ENCODE measurements around the gene PARP3. TPM values are rescaled to one million over a fixed set of nuclear protein-coding genes. Genes with fewer than 3 reads are reported as not detected.

PARP3 gene
- total and polyA plus RNA-seq, 2 of the 8 experiments (the other 6 are each of a cell fraction or from before 2014, with no cell fraction given), result 1.3 to 1.6 TPM

DNA sequence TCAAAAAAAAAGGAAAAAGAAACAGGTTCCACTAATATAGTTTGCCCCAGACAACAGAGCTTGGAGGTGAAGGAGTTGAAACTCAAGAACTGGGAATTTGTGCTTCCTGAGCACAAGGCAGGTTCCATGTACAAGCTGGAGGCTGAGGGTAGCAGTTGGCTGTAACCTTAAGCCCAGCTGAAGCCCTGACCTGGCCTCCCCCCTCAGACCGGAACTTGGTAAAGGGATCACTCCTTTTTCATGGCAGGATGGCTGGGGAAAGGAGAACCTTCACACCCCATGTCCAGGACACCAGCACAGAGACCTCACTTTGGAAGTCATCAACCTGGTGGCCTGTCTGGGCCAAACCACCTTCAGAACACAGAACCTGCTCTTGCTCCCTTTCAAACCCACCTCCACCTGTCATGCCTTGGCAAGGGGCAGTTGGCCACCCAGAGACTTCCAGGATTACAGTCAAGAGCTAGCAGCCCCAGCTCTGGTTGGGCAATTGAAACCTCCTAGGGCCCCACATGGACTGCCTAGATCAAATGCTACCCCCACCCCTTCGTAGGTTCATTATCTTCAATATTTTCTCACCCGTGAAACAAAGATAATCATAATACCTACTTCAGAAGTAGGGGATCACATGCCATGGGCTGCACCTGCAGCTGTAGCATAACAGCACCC, 50.0 kb downstream of the PARP3 start (continued):
- TF ChIP-seq, protein P1, sequence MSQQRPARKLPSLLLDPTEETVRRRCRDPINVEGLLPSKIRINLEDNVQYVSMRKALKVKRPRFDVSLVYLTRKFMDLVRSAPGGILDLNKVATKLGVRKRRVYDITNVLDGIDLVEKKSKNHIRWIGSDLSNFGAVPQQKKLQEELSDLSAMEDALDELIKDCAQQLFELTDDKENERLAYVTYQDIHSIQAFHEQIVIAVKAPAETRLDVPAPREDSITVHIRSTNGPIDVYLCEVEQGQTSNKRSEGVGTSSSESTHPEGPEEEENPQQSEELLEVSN (IDR thresholded peaks at IDR 0.05), result no peak
- TF ChIP-seq FOSL1 (IDR thresholded peaks at IDR 0.05; ENCODE audit: insufficient read depth, low read depth, low read length) (no peak), PHF8 (conservative IDR thresholded peaks at IDR 0.05; ENCODE audit: low read depth, low read length) (no peak), BCL11A (IDR thresholded peaks at IDR 0.05; ENCODE audit: low read depth in 2 of 2, low read length in 2 of 2) (no peak), HDAC2 (IDR thresholded peaks at IDR 0.05; ENCODE audit: borderline replicate concordance in 1 of 2, low read depth in 2 of 2, low read length in 2 of 2) (no peak), TEAD4 (IDR thresholded peaks at IDR 0.05; ENCODE audit: low read depth, low read length) (no peak), SIRT6 (IDR thresholded peaks at IDR 0.05; ENCODE audit: low read length) (no peak), CEBPB (IDR thresholded peaks at IDR 0.05; ENCODE audit: low read depth, low read length) (no peak), SP4 (IDR thresholded peaks at IDR 0.05; ENCODE audit: low read length) (no peak), TAF7 (optimal IDR thresholded peaks at IDR 0.05; ENCODE audit: borderline replicate concordance, low read depth, low read length) (peak; percentile 52)
